Measurements from ENCODE around the gene LAMA3. TPM values are rescaled to one million over a fixed set of nuclear protein-coding genes. Genes with fewer than 3 reads are reported as not detected.

The LAMA3 gene
- total RNA-seq, 1 experiment from 2014 or later = 34.6 TPM

GRCh38 chr18:23897733-23898132 is 208.5 kb downstream of the LAMA3 start:
- H3K36me3 Mint-ChIP-seq (ENCODE audit: insufficient read depth, unreplicated experiment) = peaks cover 16% of the 10 kb centered on the region

GRCh38 chr18:23900994-23901393 is 211.7 kb downstream of the LAMA3 start:
- no peaks in the 10 kb centered on the region for H3K27me3 Mint-ChIP-seq (ENCODE audit: insufficient read depth, unreplicated experiment)
- ChIA-PET POLR2A (no interaction called here), CTCF (no interaction called here)
- H3K4me1 ChIP-seq = no peaks in the 10 kb centered on the region
- no peaks in the 10 kb centered on the region for H3K9me3 Mint-ChIP-seq (ENCODE audit: unreplicated experiment)
- intact Hi-C loops (cut with micrococcal nuclease; ENCODE audit: unreplicated experiment) = no loop called here
- H3K36me3 ChIP-seq (ENCODE audit: control insufficient read depth, insufficient read depth, low read length) = no peaks in the 10 kb centered on the region
- H3K36me3 Mint-ChIP-seq (ENCODE audit: insufficient read depth, unreplicated experiment) = peaks cover 16% of the 10 kb centered on the region
- no TSS peak for BruUV-seq (replicated peaks)
- H3K4me1 Mint-ChIP-seq (ENCODE audit: low read depth, unreplicated experiment) = no peaks in the 10 kb centered on the region
- H3K4me3 ChIP-seq (ENCODE audit: low read depth, low read length) = no peak overlapping the region
- no peak overlapping the region for H3K4me3 Mint-ChIP-seq (ENCODE audit: unreplicated experiment)
- H3K27ac Mint-ChIP-seq (ENCODE audit: unreplicated experiment) = no peak overlapping the region
- no peaks in the 10 kb centered on the region for H3K9me3 ChIP-seq
- DNase-seq = no peak
- H3K27me3 ChIP-seq (replicated peaks; ENCODE audit: control insufficient read depth, insufficient read depth, low read length) = no peaks in the 10 kb centered on the region
- no peak for TF ChIP-seq CTCF (IDR thresholded peaks at IDR 0.05; ENCODE audit: insufficient read depth in 1 of 2, low read depth in 1 of 2, low read length in 1 of 2, severe bottlenecking in 1 of 2, unreplicated experiment in 1 of 2)

More at GRCh38 chr18:23897733-23898132, 208.5 kb downstream of the LAMA3 start:
- ChIA-PET CTCF (no interaction called here), POLR2A (no interaction called here)
- H3K27me3 Mint-ChIP-seq (ENCODE audit: insufficient read depth, unreplicated experiment) = no peaks in the 10 kb centered on the region
- Histone ChIP-seq H3K36me3 (ENCODE audit: control insufficient read depth, insufficient read depth, low read length) (no peaks in the 10 kb centered on the region), H3K9me3 (no peaks in the 10 kb centered on the region), H3K4me3 (ENCODE audit: low read depth, low read length) (no peak overlapping the region), H3K4me1 (no peaks in the 10 kb centered on the region), H3K27me3 (replicated peaks; ENCODE audit: control insufficient read depth, insufficient read depth, low read length) (no peaks in the 10 kb centered on the region)
- no peaks in the 10 kb centered on the region for H3K9me3 Mint-ChIP-seq (ENCODE audit: unreplicated experiment)
- H3K4me1 Mint-ChIP-seq (ENCODE audit: low read depth, unreplicated experiment) = no peaks in the 10 kb centered on the region
- DNase-seq = no peak
- BruUV-seq (replicated peaks) = no TSS peak
- intact Hi-C loops (cut with micrococcal nuclease; ENCODE audit: unreplicated experiment) = no loop called here
- no peak for TF ChIP-seq CTCF (IDR thresholded peaks at IDR 0.05; ENCODE audit: insufficient read depth in 1 of 2, low read depth in 1 of 2, low read length in 1 of 2, severe bottlenecking in 1 of 2, unreplicated experiment in 1 of 2)
- no peak overlapping the region for H3K4me3 Mint-ChIP-seq (ENCODE audit: unreplicated experiment)
- H3K27ac Mint-ChIP-seq (ENCODE audit: unreplicated experiment) = no peak overlapping the region

- intact Hi-C loops (cut with micrococcal nuclease; ENCODE audit: unreplicated experiment) = no loop called here
- no peak for TF ChIP-seq CTCF (IDR thresholded peaks at IDR 0.05; ENCODE audit: insufficient read depth in 1 of 2, low read depth in 1 of 2, low read length in 1 of 2, severe bottlenecking in 1 of 2, unreplicated experiment in 1 of 2)
- no peaks in the 10 kb centered on the region for H3K4me1 ChIP-seq
- no peak overlapping the region for H3K4me3 Mint-ChIP-seq (ENCODE audit: unreplicated experiment)
- no peak for DNase-seq
- H3K36me3 Mint-ChIP-seq (ENCODE audit: insufficient read depth, unreplicated experiment) = peaks cover 16% of the 10 kb centered on the region
- H3K4me1 Mint-ChIP-seq (ENCODE audit: low read depth, unreplicated experiment) = no peaks in the 10 kb centered on the region
- H3K27me3 Mint-ChIP-seq (ENCODE audit: insufficient read depth, unreplicated experiment) = no peaks in the 10 kb centered on the region
- H3K36me3 ChIP-seq (ENCODE audit: control insufficient read depth, insufficient read depth, low read length) = no peaks in the 10 kb centered on the region
- H3K9me3 Mint-ChIP-seq (ENCODE audit: unreplicated experiment) = no peaks in the 10 kb centered on the region
- POLR2A ChIA-PET = no interaction called here
- CTCF ChIA-PET = no interaction called here
- BruUV-seq (replicated peaks) = no TSS peak
- H3K4me3 ChIP-seq (ENCODE audit: low read depth, low read length) = no peak overlapping the region
- no peaks in the 10 kb centered on the region for H3K27me3 ChIP-seq (replicated peaks; ENCODE audit: control insufficient read depth, insufficient read depth, low read length)
- no peaks in the 10 kb centered on the region for H3K9me3 ChIP-seq
- no peak overlapping the region for H3K27ac Mint-ChIP-seq (ENCODE audit: unreplicated experiment)
These were observed 213.1 kb downstream of the LAMA3 start for GRCh38 chr18:23902396-23902795.
